ENCODE results near the gene NOS1AP.

GRCh38 chr1:162217706-162218105 is 148.2 kb downstream of the NOS1AP start:
- TF ChIP-seq POLR2A (IDR thresholded peaks at IDR 0.05; ENCODE audit: low read depth, low read length), result no peak
- no peak for TF ChIP-seq TAF1 (IDR thresholded peaks at IDR 0.05; ENCODE audit: borderline replicate concordance, low read depth, low read length)
